Measurements from ENCODE around the gene PRKCH.

Gene PRKCH

DNA sequence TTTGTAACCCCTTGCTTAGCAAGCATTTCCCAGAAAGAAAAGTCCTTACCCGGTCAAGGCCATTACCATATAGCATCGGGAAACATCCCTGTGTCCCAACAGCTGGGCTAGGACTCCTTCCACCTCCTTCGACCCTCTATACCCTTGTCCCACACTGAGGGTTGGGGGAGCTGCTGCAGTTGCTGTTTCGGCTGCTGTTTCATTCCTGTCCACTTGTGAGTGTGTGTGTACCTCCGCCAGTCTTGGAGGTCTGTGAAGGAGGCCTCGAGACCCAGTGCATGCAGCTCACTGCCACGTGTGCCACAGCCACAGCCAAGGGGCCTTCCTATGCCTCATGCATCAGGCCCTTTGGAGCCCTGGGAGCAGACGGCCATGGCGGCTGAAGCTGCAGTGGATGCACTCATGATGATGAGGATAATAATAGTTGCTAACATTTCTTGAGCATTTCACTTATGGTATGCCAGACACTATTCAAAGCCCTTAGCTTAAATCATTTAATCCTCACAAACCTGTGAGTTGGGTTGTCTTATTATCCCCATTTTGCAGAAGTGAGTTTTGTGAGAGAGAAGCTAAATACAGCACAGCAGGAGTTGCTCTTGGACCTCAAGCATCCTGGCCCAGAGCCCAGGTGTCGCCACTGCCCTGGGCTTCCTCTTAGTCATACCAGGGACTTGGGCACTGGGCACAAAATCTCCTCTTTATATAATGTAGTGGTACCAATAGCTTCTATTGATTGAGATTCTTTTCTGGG, 156.5 kb downstream of the PRKCH start:
- no peak for FAIRE-seq

DNA sequence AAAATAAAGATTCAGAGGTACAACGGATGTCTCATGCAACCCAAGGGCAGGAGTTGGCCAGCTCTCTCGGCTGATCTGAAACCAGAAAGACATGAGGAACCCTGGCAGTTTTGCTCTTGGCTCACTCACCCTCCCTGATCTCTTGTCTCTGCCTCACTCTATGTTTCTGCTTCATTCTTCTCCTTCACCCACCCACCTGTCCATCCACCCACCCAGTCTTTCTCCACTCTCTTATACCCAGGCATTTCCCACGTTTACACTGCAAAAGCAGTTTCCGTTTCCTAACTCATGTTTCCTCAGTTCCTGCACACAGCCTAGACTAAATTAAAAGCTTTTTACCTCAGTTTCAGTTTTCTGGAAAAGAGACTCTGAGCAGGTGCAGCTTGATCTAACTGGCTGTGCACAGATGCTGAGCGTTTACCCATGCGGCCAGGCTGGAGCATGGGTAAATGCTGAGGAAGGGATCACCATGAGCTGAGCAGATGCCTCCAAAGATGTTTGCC, 157.6 kb downstream of the PRKCH start:
- FAIRE-seq, result no peak

DNA sequence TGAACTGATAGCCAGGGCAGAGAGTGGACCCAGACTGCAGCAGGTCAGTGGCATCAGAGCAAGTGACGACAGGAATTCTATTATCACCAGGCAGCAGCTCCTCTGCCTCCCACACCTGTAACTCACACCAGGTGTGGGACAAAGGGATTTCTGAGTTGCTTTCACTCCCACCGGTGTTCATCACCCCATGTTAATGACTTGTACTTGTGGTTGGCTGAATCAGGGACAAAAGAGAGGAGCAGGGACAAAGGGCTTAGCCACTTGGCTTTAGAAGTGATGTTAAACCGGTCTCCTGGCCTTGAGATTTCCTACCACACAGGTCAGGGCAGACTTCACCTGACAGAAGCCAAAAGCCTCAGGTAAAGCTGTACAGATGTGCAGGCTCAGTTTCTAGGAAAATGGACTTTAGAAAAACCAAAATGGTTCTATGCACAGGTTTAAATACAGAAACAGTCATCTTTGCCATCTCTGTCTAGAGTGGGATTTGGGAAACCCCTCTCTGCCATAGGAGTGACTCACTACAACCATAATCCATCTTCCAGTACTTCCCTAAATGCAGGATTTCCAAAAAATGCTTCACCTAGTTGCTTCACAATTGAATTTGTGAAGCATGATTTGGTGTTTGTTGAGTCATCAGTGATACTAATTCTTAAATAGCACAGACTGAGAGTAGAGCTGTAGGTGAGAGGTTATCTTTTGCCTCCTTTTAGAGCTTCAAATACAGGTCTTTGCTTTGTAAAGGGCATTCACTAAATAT, 158.5 kb downstream of the PRKCH start:
- no peak for FAIRE-seq

DNA sequence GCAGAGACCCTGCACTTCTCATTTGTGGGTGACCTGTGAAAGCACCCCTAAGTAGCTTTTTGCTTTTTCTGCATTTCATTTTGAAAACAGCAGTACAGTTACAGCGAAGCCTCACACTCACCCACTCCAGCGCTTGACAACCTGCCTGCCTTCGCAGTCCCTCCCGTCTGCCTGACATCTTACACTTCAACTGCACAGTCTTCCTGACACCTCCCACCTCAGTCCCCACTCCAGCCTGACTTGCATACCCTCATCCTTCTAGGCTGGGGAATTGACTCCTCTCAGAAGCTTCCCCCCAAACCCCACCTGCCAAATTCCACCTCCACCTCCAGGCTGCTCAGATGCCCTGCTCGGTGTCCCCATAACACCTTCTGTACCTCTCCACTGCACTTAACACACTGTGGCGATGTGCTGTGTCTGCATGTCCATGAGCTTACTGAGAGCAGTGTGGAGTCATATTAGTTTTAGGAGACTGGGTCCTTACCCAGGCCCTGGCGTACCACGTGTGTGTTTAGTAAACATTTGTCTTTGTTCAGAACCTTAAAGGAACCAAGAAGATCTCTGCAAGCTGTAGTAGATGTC, 159.4 kb downstream of the PRKCH start:
- no peak for FAIRE-seq

DNA sequence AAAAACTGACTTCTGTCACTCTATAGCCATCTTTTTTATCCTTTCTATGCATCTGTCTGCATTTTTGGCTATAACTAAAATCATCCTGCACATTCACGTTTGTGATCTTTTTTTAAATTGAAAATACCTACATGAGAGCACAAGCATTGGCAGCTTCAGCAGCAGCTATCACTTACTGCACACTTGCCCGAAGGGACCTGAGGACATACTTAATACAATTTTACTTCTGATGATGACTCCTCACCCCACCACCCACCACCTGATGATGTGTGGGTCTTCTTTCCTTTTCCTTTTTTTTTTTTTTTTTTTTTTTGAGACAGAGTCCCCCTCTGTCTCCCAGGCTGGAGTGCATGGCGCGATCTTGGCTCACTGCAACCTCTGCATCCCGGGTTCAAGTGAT, 160.3 kb downstream of the PRKCH start:
- FAIRE-seq, result no peak

DNA sequence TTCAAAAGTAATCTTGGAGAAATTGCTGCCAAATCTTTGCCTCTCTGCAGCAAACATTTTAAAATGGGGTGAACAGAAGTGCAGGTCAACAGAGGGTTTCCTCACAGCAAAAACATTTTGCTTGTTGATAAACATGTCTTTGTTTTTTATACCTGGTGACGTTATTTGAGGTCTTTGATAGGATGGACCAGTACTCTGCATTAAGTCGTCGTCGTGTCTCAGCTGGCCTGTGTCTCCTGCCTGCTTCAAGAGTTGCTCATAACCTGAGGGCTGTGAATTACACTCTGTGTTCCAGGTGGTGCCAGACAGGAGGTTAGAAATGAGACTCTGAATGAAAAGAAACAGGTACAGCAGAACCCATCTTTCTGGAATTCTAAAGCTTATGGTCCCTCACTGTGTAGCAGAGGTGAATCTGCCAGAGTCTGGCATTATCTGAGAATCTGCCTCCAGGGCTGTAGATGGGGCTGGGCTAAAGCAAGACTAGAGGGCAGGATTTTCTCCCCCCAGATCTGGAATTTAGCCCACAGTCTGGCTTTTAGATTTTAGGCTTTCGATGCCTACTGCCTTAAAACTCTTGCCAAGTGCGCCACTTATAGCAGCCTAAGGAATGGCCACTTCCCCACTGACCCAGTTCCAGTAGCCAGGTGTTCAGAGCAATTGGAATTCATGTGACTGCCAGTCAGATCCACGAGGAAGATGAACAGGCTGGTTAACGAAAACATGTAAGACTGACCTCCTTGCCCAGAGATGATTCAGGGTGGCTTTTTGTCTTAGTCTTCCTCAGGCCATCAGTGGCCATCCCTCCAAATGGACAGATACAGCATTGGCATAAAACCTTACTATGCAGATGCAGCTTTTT, 161.2 kb downstream of the PRKCH start:
- FAIRE-seq, result no peak

DNA sequence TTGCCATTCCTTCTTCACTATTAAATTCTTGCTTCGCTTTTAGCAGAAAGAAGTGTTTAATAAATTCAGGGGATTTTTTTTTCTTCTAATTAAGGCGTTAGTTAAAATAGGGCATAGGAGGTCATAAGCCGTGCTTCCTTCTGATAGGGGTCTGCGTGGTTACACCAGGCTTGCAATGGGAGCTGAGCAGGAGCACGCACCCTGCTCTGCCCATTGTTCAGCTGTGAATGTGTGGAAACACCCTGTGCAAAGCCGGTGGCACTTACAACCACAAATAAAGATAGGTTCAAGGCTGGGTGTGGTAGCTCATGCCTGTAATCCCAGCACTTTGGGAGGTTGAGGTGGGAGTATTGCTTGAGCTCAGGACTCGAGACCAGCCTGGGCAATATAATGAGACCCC, 162.1 kb downstream of the PRKCH start:
- no peak for FAIRE-seq

DNA sequence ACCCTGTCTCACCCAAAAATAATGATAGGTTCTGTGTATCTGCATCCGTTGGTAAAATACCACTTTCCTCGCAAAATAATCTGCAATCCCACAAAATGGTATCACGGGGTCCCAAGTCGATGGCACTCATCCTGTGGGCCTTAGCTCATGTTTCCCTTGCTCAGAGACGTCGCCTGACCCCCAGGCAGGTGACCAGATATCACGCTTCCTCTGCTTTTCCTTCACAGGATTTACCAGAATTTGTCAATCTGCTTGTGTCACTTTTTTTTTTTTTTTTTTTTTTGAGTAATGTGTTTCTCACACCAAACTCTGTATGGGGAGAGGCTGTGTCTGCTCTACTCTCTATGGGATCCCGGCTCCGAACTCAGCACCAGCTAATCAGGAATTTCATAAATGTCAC, 162.7 kb downstream of the PRKCH start:
- no peak for FAIRE-seq

DNA sequence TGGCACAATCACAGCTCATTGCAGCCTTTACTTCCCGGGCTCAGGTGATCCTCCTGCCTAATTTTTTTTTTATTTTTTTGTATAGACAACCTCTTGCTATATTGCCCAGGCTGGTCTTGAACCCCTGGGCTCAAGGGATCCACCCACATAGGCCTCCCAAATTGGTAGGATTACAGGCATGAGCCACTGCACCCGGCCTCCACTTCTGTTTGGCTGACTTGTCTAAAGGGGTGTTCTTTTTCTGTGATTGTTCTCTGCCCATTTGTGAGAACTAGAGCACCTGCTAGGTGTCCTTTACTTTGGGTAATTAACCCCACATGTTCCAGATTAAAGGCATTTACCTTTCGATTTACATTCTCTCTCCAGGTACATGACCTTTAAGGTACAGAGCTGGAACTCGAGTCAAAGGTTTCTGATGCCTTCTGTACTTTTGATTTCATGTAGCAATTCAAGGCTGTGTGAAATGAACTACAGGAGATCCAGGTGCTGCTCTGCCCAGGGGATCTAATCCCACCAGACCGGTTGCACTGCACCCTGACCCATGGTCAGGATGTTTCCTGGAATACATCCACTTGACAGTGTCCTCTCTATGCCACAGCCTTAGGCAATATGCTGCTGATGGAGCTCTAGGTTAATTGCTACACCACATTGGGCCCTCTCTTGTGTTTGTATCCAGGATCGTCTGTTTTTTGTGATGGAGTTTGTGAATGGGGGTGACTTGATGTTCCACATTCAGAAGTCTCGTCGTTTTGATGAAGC, 163.6 kb downstream of the PRKCH start:
- no peak for FAIRE-seq

DNA sequence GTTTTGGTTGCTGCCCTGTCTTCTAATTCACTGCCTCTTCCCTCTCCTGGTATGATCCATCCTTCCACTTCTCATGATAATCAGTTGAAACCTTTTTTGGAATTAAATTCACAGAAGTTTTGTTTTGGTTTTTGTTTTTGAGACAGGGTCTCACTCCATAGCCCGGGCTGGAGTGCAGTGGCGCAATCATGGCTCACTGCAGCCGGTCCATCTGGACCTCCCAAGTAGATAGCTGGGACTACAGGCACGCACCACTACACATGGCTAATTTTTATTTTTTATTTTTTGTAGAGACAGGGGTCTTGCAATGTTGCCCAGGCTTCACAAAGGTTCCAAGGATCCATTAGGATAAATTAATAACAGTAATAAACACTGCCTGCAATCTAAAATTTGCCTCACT, 164.3 kb downstream of the PRKCH start:
- no peak for FAIRE-seq

DNA sequence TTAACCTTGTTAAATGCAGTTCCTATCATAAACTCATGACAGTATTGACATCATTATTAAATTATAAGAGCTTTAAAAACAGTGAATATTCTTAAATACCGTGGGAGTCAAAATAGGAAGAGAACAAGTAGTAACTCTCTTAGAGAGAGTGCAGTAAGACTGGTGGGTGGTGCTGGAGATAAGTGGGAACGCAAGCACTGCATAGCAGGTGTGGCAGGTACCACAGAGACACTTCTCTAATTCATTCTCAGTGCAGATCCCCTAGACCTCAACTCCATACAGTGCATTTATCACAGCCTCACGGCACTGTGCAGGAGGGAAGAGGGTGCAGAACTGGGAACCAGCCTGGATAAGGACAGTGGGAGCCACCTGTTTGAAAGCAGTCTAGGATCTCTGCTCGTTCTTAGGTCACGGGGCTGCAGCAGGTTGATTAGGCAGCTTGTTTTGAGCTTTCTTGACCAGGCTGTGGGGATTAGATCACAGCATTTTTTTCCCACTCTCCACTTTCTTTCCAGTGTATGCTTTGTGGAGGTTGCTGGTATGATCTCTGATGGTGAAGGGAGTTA, 165.6 kb downstream of the PRKCH start:
- FAIRE-seq, result no peak

DNA sequence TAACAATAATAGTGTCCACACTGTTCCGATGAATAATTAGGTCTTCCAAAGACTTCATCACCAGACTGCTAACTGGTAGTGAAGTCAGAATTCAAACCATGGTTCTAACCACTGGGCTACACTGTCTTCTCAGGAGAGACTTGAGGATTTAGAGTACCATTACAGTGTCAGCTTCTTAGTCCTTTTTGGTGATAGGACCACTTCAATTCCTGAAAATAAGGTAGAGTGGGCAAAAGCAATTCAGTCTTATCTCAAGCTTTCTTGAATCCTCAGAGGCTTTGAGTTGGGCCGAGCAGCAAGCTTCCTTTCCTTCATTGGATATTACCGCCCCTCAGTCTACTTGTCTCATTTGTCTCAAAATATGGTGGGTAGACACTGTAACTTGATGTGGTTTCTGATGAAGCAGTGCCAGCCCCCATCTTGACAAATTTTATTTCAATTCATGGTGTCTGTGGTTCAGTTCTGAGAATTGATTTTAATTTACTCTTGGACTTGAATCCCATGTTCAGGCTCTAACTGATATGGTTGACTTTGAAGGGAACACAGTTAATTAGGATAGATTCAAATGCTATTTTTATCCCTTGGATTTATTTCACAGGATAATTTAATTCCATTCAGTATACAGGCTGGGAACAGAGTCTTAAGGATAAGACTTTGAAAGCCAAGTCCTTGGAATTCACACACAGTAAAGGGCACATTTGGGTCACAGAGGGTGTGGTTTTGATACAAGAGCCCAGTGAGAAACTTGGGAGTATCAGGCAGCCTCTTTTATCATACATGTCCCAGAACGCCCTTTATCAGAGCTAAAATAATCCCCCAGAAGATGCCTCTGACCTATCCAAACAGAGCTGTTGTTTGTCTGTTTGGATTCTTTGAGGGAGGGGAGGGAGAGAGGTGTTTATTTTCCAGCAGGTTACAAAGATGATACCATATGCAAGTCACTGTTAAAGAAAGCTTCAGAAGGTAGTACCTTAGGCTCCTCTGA, 167.3 kb downstream of the PRKCH start:
- no peak for FAIRE-seq

DNA sequence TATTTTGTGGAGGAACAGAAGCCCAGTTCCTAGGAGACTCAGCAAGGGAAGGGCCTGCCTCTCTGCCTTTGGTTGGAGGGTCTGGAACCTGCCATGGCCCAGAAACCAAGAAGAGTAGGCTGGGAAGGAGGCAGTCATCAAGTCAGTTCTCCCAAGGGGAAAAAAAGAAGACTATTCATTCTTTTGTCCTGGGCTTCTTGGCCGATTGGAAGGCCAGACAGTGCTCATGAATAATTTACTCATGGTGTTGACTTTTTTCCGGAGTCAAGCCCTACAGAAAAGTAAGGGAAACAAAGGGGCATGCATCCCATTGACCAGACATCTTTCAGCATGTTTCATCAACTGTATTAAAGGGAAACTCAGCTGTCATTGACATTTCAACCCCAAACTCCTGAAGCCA, 168.1 kb downstream of the PRKCH start:
- FAIRE-seq, result no peak

DNA sequence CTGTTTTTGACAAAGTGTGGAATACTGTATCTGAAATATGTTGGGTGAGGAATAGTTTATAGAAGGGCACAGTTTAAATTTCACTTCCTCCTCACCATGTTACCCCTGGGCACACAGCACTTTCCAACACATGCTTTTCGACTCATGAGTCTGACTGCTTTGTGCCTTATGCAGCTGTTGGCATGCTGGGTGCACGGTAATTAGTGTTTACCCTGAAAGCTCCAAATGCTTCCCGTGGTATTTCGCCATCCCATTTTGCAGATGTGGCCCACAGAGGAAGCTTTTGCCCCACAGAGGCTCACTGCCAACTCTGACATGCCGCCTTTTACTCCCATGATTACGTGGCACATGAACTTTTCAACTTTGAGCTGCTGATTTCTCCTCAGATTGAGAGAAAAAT, 168.6 kb downstream of the PRKCH start:
- no peak for FAIRE-seq

DNA sequence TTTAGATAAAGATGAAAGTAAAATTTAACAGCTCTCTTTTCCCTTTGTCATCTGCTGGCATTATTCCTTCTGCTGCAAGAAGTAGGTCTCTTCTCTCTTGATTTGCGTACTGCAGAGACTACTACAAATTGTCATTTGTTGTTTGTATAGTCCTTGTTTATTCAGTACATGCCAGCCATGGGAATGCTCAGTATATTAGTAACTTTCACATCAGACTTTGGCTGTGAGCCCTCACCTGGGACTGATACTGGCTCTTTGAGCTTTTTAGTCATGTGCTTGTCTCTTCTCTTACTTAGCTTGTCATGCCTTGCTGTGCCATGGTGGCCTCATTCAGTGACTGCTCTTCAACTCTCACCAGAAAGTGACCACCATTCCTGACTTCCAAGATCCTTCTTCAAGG, 169.8 kb downstream of the PRKCH start:
- no peak for FAIRE-seq

DNA sequence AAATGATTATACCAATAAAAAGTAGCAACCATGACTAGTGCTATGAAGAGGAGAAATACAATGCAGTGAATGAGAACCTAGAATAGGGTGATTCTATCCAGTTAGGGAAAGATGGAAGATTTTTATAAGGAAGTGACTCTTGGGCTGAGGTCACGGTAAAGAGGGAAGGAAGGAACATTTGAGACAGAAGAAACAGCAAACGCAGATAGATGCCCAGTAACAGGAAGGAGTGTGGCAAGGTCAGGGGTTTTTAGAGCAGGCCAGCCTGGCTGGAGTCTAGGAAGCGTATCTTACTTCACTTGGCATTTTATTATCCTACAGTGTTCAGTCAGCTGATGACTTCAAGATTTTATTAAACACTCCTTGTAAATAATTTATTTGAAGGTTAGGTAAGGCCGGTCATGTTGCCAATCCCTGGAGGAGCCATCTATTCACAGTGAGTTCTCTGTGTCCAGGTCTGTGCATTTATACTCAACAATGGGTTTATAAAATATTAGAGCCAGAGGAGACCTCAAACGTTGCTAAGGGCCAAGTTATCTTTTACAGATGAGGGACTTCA, 170.6 kb downstream of the PRKCH start:
- FAIRE-seq, result no peak

DNA sequence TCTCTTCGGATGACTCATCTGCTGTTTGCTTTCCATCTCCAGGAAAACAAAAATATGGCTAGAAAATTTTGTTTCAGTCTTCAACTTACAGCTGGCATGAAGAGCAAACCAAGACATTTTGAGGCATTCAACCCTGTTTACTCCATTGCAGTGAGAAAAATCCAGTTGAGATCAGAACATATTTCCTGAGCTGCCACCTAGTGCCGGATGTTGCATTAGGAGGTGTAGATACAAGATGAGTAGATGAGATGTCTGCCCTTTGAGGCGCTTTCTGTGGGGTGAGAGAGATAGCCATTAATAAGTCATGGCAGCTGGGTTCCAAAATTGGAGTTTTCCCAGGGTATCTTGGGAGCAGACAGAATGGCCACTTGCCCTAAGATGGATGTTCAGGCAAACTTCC, 171.1 kb downstream of the PRKCH start:
- no peak for FAIRE-seq

DNA sequence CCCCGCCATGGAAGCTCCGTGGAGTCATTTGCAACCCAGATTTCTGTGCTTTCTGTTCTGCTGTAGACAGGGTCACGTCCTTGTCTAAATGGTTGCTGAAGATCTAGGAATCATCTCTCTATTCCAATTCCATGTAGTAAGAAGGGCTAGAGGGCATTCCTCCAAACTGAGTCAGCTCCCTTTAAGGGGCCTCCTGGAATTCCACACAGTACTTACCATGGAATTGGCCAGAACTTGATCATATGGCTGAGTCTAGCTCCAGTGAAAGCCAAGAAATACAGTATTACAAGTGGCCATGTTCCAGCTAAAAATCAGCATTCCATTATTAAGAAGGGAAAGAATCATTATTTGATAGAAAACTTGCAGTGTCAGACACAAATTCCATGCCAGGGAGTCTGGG, 171.9 kb downstream of the PRKCH start:
- no peak for FAIRE-seq

DNA sequence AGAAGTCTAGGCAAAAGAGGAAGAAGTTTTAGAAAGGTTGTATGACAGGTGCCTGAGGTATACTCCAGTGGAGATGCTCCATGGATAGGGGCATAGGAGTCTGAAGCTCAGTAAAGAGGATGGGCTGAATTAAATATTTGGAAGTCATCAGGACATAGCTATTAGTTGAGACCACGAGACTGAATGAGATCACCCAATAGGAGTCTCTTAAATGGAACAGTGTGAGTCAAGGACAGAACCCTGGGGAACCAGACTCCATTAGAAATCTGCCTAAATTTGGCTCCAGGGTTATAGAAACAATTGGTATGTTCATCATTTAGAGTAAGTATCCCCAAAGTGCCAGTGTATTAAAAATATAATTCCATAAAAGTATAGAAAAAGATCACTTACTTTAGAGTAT, 172.6 kb downstream of the PRKCH start:
- no peak for FAIRE-seq

DNA sequence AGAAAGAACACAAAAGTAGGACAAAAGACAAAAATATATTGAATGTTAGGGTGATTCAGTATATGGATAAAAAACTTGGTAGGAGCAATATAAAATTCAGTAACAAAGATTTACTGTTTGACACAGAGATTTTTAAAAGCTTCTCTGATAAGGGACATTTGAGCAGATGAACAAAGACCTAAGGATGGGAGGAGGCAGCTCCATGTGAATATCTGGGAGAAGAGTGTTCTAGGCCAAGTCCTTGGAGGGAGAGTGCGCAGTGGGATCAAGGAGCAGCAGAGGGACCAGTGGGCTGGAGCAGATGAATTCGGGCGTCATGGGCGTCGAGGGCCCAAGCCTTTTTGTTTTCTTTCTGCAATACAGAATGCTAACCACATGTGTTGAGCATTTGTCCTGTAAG, 174.4 kb downstream of the PRKCH start:
- FAIRE-seq, result no peak
